HepG2 (cell line): ENCODE results near the gene AMBRA1. TPM values are rescaled to one million over a fixed set of nuclear protein-coding genes. Genes with fewer than 3 reads are reported as not detected.
A peak's percentile ranks its signal among the peaks of the same experiment; 100 is the strongest.

Experiments used
- BCL6 ChIP-seq: IDR thresholded peaks from 2 replicates; pipeline ENCODE4 v1.6.1; 2016; ENCODE audit warnings: missing genetic modification reagents, missing compliant biosample characterization
- CEBPZ ChIP-seq: IDR thresholded peaks from 2 replicates; pipeline ENCODE4 v1.6.1; 2012; ENCODE audit warnings: low read length, improper control_type of control experiment
- GATA4 ChIP-seq: sonication (generic); IDR thresholded peaks from 2 replicates; pipeline ENCODE4 v1.6.1; 2016; ENCODE audit warnings: antibody characterized with exemption, low read depth, borderline replicate concordance
- HMGA1 ChIP-seq: sonication (generic); formaldehyde crosslinking; conservative IDR thresholded peaks from 2 replicates; pipeline ENCODE4 v1.4.0; 2020; ENCODE audit warnings: missing genetic modification reagents
- HNF4G ChIP-seq, 2 experiments: sonication (generic) in 1 of 2; formaldehyde crosslinking in 1 of 2; IDR thresholded peaks; 2 replicates each; pipeline versions ENCODE4 v1.4.0 to v1.6.1; 2011 to 2020; ENCODE audit warnings: borderline replicate concordance in 2 of 2, low read depth in 2 of 2, mild to moderate bottlenecking in 2 of 2, low read length in 1 of 2, missing genetic modification reagents in 1 of 2, moderate library complexity in 1 of 2
- MAFF ChIP-seq: IDR thresholded peaks from 2 replicates; pipeline ENCODE4 v1.6.1; 2011; ENCODE audit warnings: low read depth, low read length, improper control_type of control experiment
- MAFK ChIP-seq, 2 experiments: IDR thresholded peaks in 1 of 2; conservative IDR thresholded peaks in 1 of 2; 2 replicates each; pipeline ENCODE4 v1.6.1; 2011; ENCODE audit warnings: improper control_type of control experiment in 2 of 2, low read length in 2 of 2
- RXRB ChIP-seq: IDR thresholded peaks from 2 replicates; pipeline ENCODE4 v1.6.1; 2016; ENCODE audit warnings: borderline replicate concordance, missing genetic modification reagents, missing compliant biosample characterization
- TEAD3 ChIP-seq: optimal IDR thresholded peaks from 2 replicates; pipeline ENCODE3; 2016; ENCODE audit warnings: borderline replicate concordance
- U2AF2 ChIP-seq: fragments of 200-400 bp; formaldehyde crosslinking; IDR thresholded peaks from 2 replicates; pipeline ENCODE4 v1.6.1; 2017; ENCODE audit warnings: low read depth, mild to moderate bottlenecking, low read length
- ZBTB43 ChIP-seq: sonication (generic); formaldehyde crosslinking; conservative IDR thresholded peaks from 2 replicates; pipeline ENCODE4 v1.4.0; 2020; ENCODE audit warnings: missing genetic modification reagents
- polyA plus RNA-seq, 8 experiments: library from polyadenylated mRNA; depleted of rRNA in 3 of 8; stranded (reverse) in 7 of 8; unstranded in 1 of 8; fragments of >200 nt; fragmentation: Illumina TruSeq in 4 of 8; extraction: Trizol in 4 of 8; gene quantifications; 2 replicates each; pipeline versions ENCODE4 v1.2.1 to v1.2.3, GENCODE V29; 2011 to 2016; ENCODE audit warnings: low read depth in 4 of 8, missing spikeins in 1 of 8, mixed read lengths in 1 of 8; ENCODE audit not compliant: insufficient read depth in 1 of 8
- total RNA-seq, 5 experiments: library from RNA; depleted of rRNA; stranded (reverse); fragments of >200 nt; fragmentation: Illumina TruSeq; extraction: Trizol; gene quantifications; 2 replicates each; pipeline ENCODE4 v1.2.3, GENCODE V29; 2016; ENCODE audit warnings: low read depth in 1 of 5
- TF ChIP-seq, protein P1 (sequence below), 2 experiments: fragments of 450-650 bp in 1 of 2; sonication (generic) in 1 of 2; formaldehyde crosslinking in 1 of 2; IDR thresholded peaks; 2 replicates each; pipeline versions ENCODE4 v1.6.1 to v1.8.0; 2016 to 2022; ENCODE audit warnings: antibody characterized with exemption in 1 of 2, mild to moderate bottlenecking in 1 of 2, missing genetic modification reagents in 1 of 2

The AMBRA1 gene
- total and polyA plus RNA-seq, 2 of the 13 experiments (the other 11 are each of a cell fraction or from before 2014, with no cell fraction given) = 15.7 to 26.0 TPM

DNA sequence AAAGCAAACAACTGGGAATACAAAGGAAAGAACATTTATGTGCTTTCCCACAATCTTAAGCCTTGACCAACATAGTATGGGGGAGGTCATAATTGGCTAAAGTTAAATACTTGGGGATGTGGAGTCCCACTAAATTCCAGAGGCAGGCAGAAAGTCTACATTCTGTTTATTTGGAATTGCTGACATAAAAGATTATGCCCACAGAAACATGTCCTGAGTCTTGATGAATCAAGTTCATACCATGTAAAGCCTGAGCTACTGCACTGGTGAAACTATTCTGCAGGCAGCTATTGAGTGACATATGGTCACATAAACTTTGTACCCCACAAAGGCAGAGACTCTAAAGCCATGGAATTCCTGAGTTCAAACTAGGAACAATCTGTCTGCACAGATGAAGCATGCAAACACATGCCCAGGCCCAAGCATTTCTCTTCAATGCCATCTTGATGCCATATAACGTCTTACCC, 132.3 kb downstream of the AMBRA1 start (continued):
- TF ChIP-seq CEBPZ = no peak
- no peak for TF ChIP-seq HMGA1
- peak; percentile 17; the same call in 1 of the 2 replicates for TF ChIP-seq MAFF
- no peak for TF ChIP-seq U2AF2
- no peak for TF ChIP-seq ZBTB43 (CRISPR knock-in tag)
- peak; percentile 8; the same call in 1 of the 2 replicates for TF ChIP-seq HNF4G (IDR thresholded peaks at IDR 0.05; ENCODE audit: borderline replicate concordance, low read depth, low read length)
- no peak for TF ChIP-seq HNF4G (CRISPR knock-in tag; IDR thresholded peaks at IDR 0.05; ENCODE audit: borderline replicate concordance, low read depth)
- TF ChIP-seq RXRB (CRISPR knock-in tag) = peak; percentile 12; the same call in 1 of the 2 replicates
- TF ChIP-seq TEAD3 (CRISPR knock-in tag) = peak; percentile 70
- TF ChIP-seq MAFK (conservative IDR thresholded peaks at IDR 0.05 in 1 of 2, IDR thresholded peaks at IDR 0.05 in 1 of 2; ENCODE audit: low read length in 2 of 2) = peak in 1 of 2 experiments; percentile 36; a peak in 1 of 4 replicates
- 0 out of 2 replicates have a peak, but pooled peaks have one; percentile 14 for TF ChIP-seq BCL6
- TF ChIP-seq GATA4 = no peak
- TF ChIP-seq, protein P1, sequence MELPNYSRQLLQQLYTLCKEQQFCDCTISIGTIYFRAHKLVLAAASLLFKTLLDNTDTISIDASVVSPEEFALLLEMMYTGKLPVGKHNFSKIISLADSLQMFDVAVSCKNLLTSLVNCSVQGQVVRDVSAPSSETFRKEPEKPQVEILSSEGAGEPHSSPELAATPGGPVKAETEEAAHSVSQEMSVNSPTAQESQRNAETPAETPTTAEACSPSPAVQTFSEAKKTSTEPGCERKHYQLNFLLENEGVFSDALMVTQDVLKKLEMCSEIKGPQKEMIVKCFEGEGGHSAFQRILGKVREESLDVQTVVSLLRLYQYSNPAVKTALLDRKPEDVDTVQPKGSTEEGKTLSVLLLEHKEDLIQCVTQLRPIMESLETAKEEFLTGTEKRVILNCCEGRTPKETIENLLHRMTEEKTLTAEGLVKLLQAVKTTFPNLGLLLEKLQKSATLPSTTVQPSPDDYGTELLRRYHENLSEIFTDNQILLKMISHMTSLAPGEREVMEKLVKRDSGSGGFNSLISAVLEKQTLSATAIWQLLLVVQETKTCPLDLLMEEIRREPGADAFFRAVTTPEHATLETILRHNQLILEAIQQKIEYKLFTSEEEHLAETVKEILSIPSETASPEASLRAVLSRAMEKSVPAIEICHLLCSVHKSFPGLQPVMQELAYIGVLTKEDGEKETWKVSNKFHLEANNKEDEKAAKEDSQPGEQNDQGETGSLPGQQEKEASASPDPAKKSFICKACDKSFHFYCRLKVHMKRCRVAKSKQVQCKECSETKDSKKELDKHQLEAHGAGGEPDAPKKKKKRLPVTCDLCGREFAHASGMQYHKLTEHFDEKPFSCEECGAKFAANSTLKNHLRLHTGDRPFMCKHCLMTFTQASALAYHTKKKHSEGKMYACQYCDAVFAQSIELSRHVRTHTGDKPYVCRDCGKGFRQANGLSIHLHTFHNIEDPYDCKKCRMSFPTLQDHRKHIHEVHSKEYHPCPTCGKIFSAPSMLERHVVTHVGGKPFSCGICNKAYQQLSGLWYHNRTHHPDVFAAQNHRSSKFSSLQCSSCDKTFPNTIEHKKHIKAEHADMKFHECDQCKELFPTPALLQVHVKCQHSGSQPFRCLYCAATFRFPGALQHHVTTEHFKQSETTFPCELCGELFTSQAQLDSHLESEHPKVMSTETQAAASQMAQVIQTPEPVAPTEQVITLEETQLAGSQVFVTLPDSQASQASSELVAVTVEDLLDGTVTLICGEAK (IDR thresholded peaks at IDR 0.05) = no peak
- TF ChIP-seq, protein P1 (CRISPR knock-in tag; IDR thresholded peaks at IDR 0.05) = no peak
